ENCODE results near the gene PMPCA.

The PMPCA gene

GRCh38 chr9:136374183-136374575 lies 36.3 kb upstream of the PMPCA start:
- DNase-seq = no peak

GRCh38 chr9:136375096-136375495 lies 35.4 kb upstream of the PMPCA start:
- no peak for DNase-seq

GRCh38 chr9:136376457-136376856 lies 34.0 kb upstream of the PMPCA start:
- no peak for DNase-seq

GRCh38 chr9:136377341-136378169 lies 32.9 kb upstream of the PMPCA start:
- DNase-seq = peak; percentile 53

- DNase-seq = no peak
These were observed 32.1 kb upstream of the PMPCA start for GRCh38 chr9:136378170-136379002.

GRCh38 chr9:136379003-136379287 lies 31.5 kb upstream of the PMPCA start:
- DNase-seq = no peak

GRCh38 chr9:136379401-136379800 lies 31.1 kb upstream of the PMPCA start:
- DNase-seq = no peak

- no peak for DNase-seq
These were observed 30.6 kb upstream of the PMPCA start for GRCh38 chr9:136379891-136380290.

GRCh38 chr9:136380381-136380780 lies 30.1 kb upstream of the PMPCA start:
- DNase-seq = no peak

GRCh38 chr9:136381311-136381710 lies 29.1 kb upstream of the PMPCA start:
- DNase-seq = no peak

- no peak for DNase-seq
These were observed 28.4 kb upstream of the PMPCA start for GRCh38 chr9:136381966-136382513.

- DNase-seq = no peak
These were observed 27.0 kb upstream of the PMPCA start for GRCh38 chr9:136383436-136383835.

- DNase-seq = peak; percentile 84
These were observed 25.4 kb upstream of the PMPCA start for GRCh38 chr9:136385015-136385414.

- DNase-seq = peak; percentile 99
These were observed 24.4 kb upstream of the PMPCA start for GRCh38 chr9:136386018-136386417.

- no peak for DNase-seq
These were observed 23.2 kb upstream of the PMPCA start for GRCh38 chr9:136387217-136387616.

GRCh38 chr9:136389396-136389795 lies 21.1 kb upstream of the PMPCA start:
- no peak for DNase-seq

- no peak for DNase-seq
These were observed 18.5 kb upstream of the PMPCA start for GRCh38 chr9:136391737-136392537.

- no peak for DNase-seq
These were observed 17.7 kb upstream of the PMPCA start for GRCh38 chr9:136392538-136393449.

GRCh38 chr9:136393531-136393930 lies 16.9 kb upstream of the PMPCA start:
- no peak for DNase-seq

- DNase-seq = no peak
These were observed 16.0 kb upstream of the PMPCA start for GRCh38 chr9:136394312-136395019.

GRCh38 chr9:136395020-136395340 lies 15.5 kb upstream of the PMPCA start:
- no peak for DNase-seq

All from MV-4-11 (cell line).